HG02870 (cell line): ENCODE results near the gene F7.

Experiments used
- ATAC-seq: cut with Tn5 transposase; IDR thresholded peaks from one replicate; pipeline ENCODE4 v1.9.1; 2021; ENCODE audit warnings: mild to moderate bottlenecking, moderate library complexity; ENCODE audit not compliant: unreplicated experiment

The F7 gene

GRCh38 chr13:113116206-113116800, 10.7 kb downstream of the F7 start:
- ATAC-seq, result no peak

GRCh38 chr13:113116871-113117271, 11.3 kb downstream of the F7 start:
- ATAC-seq, result no peak

- ATAC-seq, result no peak
Measured at GRCh38 chr13:113117335-113117872, 11.8 kb downstream of the F7 start.

GRCh38 chr13:113117911-113118260, 12.3 kb downstream of the F7 start:
- ATAC-seq, result no peak

- no peak for ATAC-seq
Measured at GRCh38 chr13:113118261-113119021, 12.8 kb downstream of the F7 start.

GRCh38 chr13:113119166-113119821, 13.7 kb downstream of the F7 start:
- ATAC-seq, result no peak

GRCh38 chr13:113119822-113120189, 14.2 kb downstream of the F7 start:
- no peak for ATAC-seq

GRCh38 chr13:113120300-113121182, 14.9 kb downstream of the F7 start:
- no peak for ATAC-seq

GRCh38 chr13:113121183-113121927, 15.8 kb downstream of the F7 start:
- ATAC-seq, result no peak

- no peak for ATAC-seq
Measured at GRCh38 chr13:113121928-113122471, 16.4 kb downstream of the F7 start.

- ATAC-seq, result no peak
Measured at GRCh38 chr13:113122550-113123225, 17.1 kb downstream of the F7 start, which contains the start of gene F10. F10 (plus strand) TSS chr13:113122799; CDS start chr13:113122856, 57 bp downstream.

GRCh38 chr13:113123226-113124201, 17.9 kb downstream of the F7 start:
- ATAC-seq, result no peak

GRCh38 chr13:113124211-113124970, 18.8 kb downstream of the F7 start:
- ATAC-seq, result no peak

GRCh38 chr13:113125506-113126264, 20.1 kb downstream of the F7 start:
- no peak for ATAC-seq

GRCh38 chr13:113126265-113127150, 20.9 kb downstream of the F7 start:
- ATAC-seq, result no peak

GRCh38 chr13:113129480-113129879, 23.9 kb downstream of the F7 start:
- ATAC-seq, result no peak
